BLaER1 (cell line): Measurements from ENCODE around the gene HAPLN2.

Source experiments
- H3K27ac ChIP-seq: shearing (Covaris generic); formaldehyde crosslinking; 2 replicates; pipeline ENCODE4 v1.8.1; 2022
- H3K27me3 ChIP-seq: shearing (Covaris generic); formaldehyde crosslinking; 2 replicates; pipeline ENCODE4 v1.8.1; 2022
- H3K36me3 ChIP-seq: shearing (Covaris generic); formaldehyde crosslinking; 2 replicates; pipeline ENCODE4 v1.8.1; 2022
- H3K4me1 ChIP-seq: shearing (Covaris generic); formaldehyde crosslinking; 2 replicates; pipeline ENCODE4 v1.8.1; 2022
- H3K4me2 ChIP-seq: shearing (Covaris generic); formaldehyde crosslinking; 2 replicates; pipeline ENCODE4 v1.8.1; 2022
- H3K4me3 ChIP-seq: shearing (Covaris generic); formaldehyde crosslinking; 2 replicates; pipeline ENCODE4 v1.8.1; 2022
- H3K9ac ChIP-seq: shearing (Covaris generic); formaldehyde crosslinking; 2 replicates; pipeline ENCODE4 v1.8.1; 2022
- H3K9me3 ChIP-seq: shearing (Covaris generic); formaldehyde crosslinking; 2 replicates; pipeline ENCODE4 v1.8.1; 2022
- H4K20me1 ChIP-seq: shearing (Covaris generic); formaldehyde crosslinking; 2 replicates; pipeline ENCODE4 v1.8.1; 2022
- Cebpa-rat ChIP-seq: shearing (Covaris generic); IDR thresholded peaks from 2 replicates; pipeline ENCODE4 v1.8.1; 2022

The HAPLN2 gene

GRCh38 chr1:156665539-156665938, 46.3 kb downstream of the HAPLN2 start:
- peaks cover 100% of the 10 kb centered on the region for H3K4me1 ChIP-seq
- no peaks in the 10 kb centered on the region for H3K36me3 ChIP-seq
- no peaks in the 10 kb centered on the region for H3K27me3 ChIP-seq
- H3K4me3 ChIP-seq = no peak overlapping the region
- TF ChIP-seq Cebpa-rat = no peak
- no peaks in the 10 kb centered on the region for H3K9me3 ChIP-seq
- peak overlapping the region; percentile 64 for H3K27ac ChIP-seq
- peak overlapping the region; percentile 91 for H3K4me2 ChIP-seq
- H3K9ac ChIP-seq = peak overlapping the region; percentile 48; the same call in 1 of the 2 replicates
- no peaks in the 10 kb centered on the region for H4K20me1 ChIP-seq

GRCh38 chr1:156666862-156667609, 47.8 kb downstream of the HAPLN2 start:
- H3K4me1 ChIP-seq = peaks cover 94% of the 10 kb centered on the region
- H3K9me3 ChIP-seq = no peaks in the 10 kb centered on the region
- H3K27ac ChIP-seq = peak overlapping the region; percentile 60
- peak overlapping the region; percentile 53; the same call in 1 of the 2 replicates for H3K9ac ChIP-seq
- no peak for TF ChIP-seq Cebpa-rat
- no peaks in the 10 kb centered on the region for H3K27me3 ChIP-seq
- H3K4me3 ChIP-seq = no peak overlapping the region
- no peaks in the 10 kb centered on the region for H3K36me3 ChIP-seq
- peak overlapping the region; percentile 91 for H3K4me2 ChIP-seq
- H4K20me1 ChIP-seq = no peaks in the 10 kb centered on the region

GRCh38 chr1:156667610-156667967, 48.4 kb downstream of the HAPLN2 start:
- H3K27ac ChIP-seq = peak overlapping the region; percentile 60
- TF ChIP-seq Cebpa-rat = no peak
- no peak overlapping the region for H3K4me3 ChIP-seq
- H3K27me3 ChIP-seq = no peaks in the 10 kb centered on the region
- H3K4me2 ChIP-seq = peak overlapping the region; percentile 91
- no peaks in the 10 kb centered on the region for H3K9me3 ChIP-seq
- no peaks in the 10 kb centered on the region for H3K36me3 ChIP-seq
- H3K4me1 ChIP-seq = peaks cover 88% of the 10 kb centered on the region
- no peaks in the 10 kb centered on the region for H4K20me1 ChIP-seq
- peak overlapping the region; percentile 53; the same call in 1 of the 2 replicates for H3K9ac ChIP-seq

- Histone ChIP-seq H3K27ac (peak overlapping the region; percentile 60), H3K4me2 (peak overlapping the region; percentile 91), H3K9me3 (no peaks in the 10 kb centered on the region), H4K20me1 (no peaks in the 10 kb centered on the region), H3K9ac (peak overlapping the region; percentile 53; the same call in 1 of the 2 replicates), H3K27me3 (no peaks in the 10 kb centered on the region), H3K4me3 (no peak overlapping the region), H3K36me3 (no peaks in the 10 kb centered on the region), H3K4me1 (peaks cover 83% of the 10 kb centered on the region)
- no peak for TF ChIP-seq Cebpa-rat
Measured at GRCh38 chr1:156667968-156668709, 48.9 kb downstream of the HAPLN2 start.

GRCh38 chr1:156668801-156669637, 49.8 kb downstream of the HAPLN2 start:
- peak overlapping the region; percentile 85 for H3K4me2 ChIP-seq
- no peak overlapping the region for H3K4me3 ChIP-seq
- H3K36me3 ChIP-seq = no peaks in the 10 kb centered on the region
- no peaks in the 10 kb centered on the region for H3K9me3 ChIP-seq
- peaks cover 7% of the 10 kb centered on the region for H3K27me3 ChIP-seq
- H4K20me1 ChIP-seq = no peaks in the 10 kb centered on the region
- H3K4me1 ChIP-seq = peaks cover 74% of the 10 kb centered on the region
- TF ChIP-seq Cebpa-rat = no peak
- no peak overlapping the region for H3K9ac ChIP-seq
- H3K27ac ChIP-seq = no peak overlapping the region

- Histone ChIP-seq H3K9me3 (no peaks in the 10 kb centered on the region), H3K4me2 (peak overlapping the region; percentile 85), H4K20me1 (no peaks in the 10 kb centered on the region), H3K36me3 (no peaks in the 10 kb centered on the region), H3K4me1 (peaks cover 67% of the 10 kb centered on the region), H3K27ac (peak overlapping the region; percentile 27), H3K27me3 (peaks cover 15% of the 10 kb centered on the region), H3K9ac (no peak overlapping the region), H3K4me3 (no peak overlapping the region)
- TF ChIP-seq Cebpa-rat = no peak
Measured at GRCh38 chr1:156669794-156670193, 50.6 kb downstream of the HAPLN2 start.

- H3K9ac ChIP-seq = no peak overlapping the region
- H4K20me1 ChIP-seq = no peaks in the 10 kb centered on the region
- peaks cover 21% of the 10 kb centered on the region for H3K27me3 ChIP-seq
- H3K27ac ChIP-seq = peak overlapping the region; percentile 27; the same call in 1 of the 2 replicates
- H3K36me3 ChIP-seq = no peaks in the 10 kb centered on the region
- H3K4me1 ChIP-seq = peaks cover 67% of the 10 kb centered on the region
- H3K9me3 ChIP-seq = no peaks in the 10 kb centered on the region
- peak overlapping the region; percentile 85 for H3K4me2 ChIP-seq
- TF ChIP-seq Cebpa-rat = no peak
- H3K4me3 ChIP-seq = no peak overlapping the region
Measured at GRCh38 chr1:156670359-156670758, 51.1 kb downstream of the HAPLN2 start.

GRCh38 chr1:156670791-156671190, 51.6 kb downstream of the HAPLN2 start:
- H3K27ac ChIP-seq = no peak overlapping the region
- H4K20me1 ChIP-seq = no peaks in the 10 kb centered on the region
- no peaks in the 10 kb centered on the region for H3K36me3 ChIP-seq
- H3K9ac ChIP-seq = no peak overlapping the region
- H3K4me1 ChIP-seq = peaks cover 67% of the 10 kb centered on the region
- peaks cover 25% of the 10 kb centered on the region for H3K27me3 ChIP-seq
- peak overlapping the region; percentile 85 for H3K4me2 ChIP-seq
- H3K4me3 ChIP-seq = no peak overlapping the region
- TF ChIP-seq Cebpa-rat = no peak
- H3K9me3 ChIP-seq = no peaks in the 10 kb centered on the region

GRCh38 chr1:156671804-156672203, 52.6 kb downstream of the HAPLN2 start:
- H3K4me1 ChIP-seq = peaks cover 67% of the 10 kb centered on the region
- TF ChIP-seq Cebpa-rat = no peak

More at GRCh38 chr1:156671804-156672203, 52.6 kb downstream of the HAPLN2 start:
- Histone ChIP-seq H3K27me3 (peaks cover 35% of the 10 kb centered on the region), H3K9me3 (no peaks in the 10 kb centered on the region), H3K27ac (no peak overlapping the region), H3K4me3 (no peak overlapping the region), H4K20me1 (no peaks in the 10 kb centered on the region), H3K9ac (no peak overlapping the region), H3K4me2 (no peak overlapping the region), H3K36me3 (no peaks in the 10 kb centered on the region)
